GM18867 (cell line): ENCODE results near the gene PEAR1.

ENCODE experiments used
- ATAC-seq: cut with Tn5 transposase; IDR thresholded peaks from one replicate; pipeline ENCODE4 v1.9.1; 2021; ENCODE audit warnings: mild to moderate bottlenecking, moderate library complexity; ENCODE audit not compliant: unreplicated experiment

The PEAR1 gene

DNA sequence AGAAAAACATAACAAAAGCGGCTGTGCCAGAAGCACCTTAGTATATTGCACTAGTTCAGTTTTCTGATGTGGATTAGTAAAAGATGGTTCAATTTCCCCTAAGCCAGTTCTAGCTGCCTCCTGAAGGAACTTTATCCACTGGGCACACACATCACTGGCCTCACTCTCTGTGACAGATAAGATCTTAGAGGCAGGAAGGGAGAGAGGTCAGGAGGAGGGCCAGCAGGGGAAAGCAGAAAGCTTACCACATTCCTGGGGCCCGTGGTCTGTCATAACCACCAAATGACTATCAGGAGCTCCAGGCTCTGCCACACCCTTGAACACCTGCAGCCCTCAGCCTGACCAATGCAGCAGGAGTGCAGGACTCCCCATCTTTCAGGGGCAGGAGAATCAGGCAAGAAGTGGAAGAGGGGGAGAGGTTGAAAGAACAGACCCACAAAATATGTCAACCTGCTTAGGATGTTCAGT, 64.8 kb downstream of the PEAR1 start:
- ATAC-seq, result no peak

GRCh38 chr1:156959414-156959813, 65.9 kb downstream of the PEAR1 start:
- ATAC-seq, result no peak

GRCh38 chr1:156959925-156960324, 66.4 kb downstream of the PEAR1 start:
- no peak for ATAC-seq

DNA sequence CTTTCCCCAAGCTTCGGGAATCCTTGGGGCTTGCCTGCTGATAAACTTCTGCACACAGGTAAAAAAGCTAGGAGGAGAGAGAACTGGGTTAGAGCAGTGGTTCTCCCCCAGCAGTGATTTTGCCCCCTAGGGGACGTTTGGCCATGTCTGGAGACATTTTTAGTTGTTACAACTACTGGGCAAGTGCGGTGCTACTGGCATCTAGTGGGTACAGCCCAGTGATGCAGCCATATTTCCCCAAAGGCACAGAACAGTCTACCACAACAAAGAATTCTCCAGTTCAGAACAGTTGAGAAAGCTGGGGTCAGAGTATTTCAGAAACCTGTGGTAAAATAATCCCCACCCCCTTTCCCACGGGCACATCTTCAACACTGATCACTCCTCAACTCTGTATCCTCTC, 68.2 kb downstream of the PEAR1 start:
- ATAC-seq, result no peak

DNA sequence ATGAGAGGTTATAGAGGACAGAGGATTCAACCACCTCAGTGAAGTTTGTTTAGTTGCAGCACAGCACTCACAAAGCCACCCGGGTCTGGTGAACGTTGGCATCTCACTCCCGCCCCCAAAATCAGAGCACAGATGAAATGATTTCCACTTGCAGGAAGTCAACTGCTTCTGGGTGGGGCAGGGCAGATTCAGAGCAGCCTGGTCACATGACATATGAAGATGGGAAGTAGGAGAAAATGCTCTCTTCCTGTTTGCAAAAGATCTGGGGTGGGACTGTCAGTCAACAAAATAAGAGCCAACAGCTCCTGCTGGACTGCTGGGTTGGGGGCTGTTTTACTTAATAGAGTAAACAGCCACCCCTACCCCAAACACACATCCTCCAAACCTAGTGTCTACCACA, 70.1 kb downstream of the PEAR1 start:
- no peak for ATAC-seq

GRCh38 chr1:156964441-156964840, 70.9 kb downstream of the PEAR1 start:
- ATAC-seq, result no peak
